Astrocyte of the cerebellum (primary cell): ENCODE data around the gene SAV1.
"Not testable (repeated sequence)": the region's sequence is repeated elsewhere in the genome, so short reads cannot be mapped to it uniquely, and the experiment has no call there.

Experiments used
- DNase-seq: peaks from one replicate; pipeline ENCODE4 v3.0.0-alpha.2; 2011; ENCODE audit warnings: low read depth
- H3K4me3 ChIP-seq: 2 replicates; pipeline ENCODE4 v1.5.1; 2011; ENCODE audit warnings: mild to moderate bottlenecking, low read depth, low read length, moderate library complexity
- in situ Hi-C: cut with HindIII; loops from 2 replicates; pipeline ENCODE4 v1.10.0; 2017; ENCODE audit warnings: low sequenced_read_pairs
- TF ChIP-seq, protein P1 (sequence below): IDR thresholded peaks from 2 replicates; pipeline ENCODE4 v1.5.1; 2012; ENCODE audit warnings: low read length, low read depth, moderate library complexity, mild to moderate bottlenecking; ENCODE audit errors: missing control alignments

The SAV1 gene

DNA sequence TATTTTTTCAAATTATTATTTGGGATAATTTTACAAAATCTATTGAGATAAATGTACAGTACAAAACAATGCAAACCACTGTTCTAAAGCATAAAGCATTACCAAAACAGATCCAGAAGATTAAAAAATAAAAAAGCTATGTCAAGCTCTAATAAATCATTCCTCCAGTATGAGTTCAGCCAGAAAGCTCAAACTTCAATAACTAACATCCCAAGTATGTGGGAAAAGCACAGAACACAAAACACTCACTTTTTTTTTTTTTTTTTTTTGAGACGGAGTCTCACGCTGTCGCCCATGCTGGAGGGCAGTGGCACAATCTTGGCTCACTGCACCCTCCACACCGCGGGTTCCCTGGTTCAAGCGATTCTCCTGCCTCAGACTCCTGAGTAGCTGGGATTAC lies 11.3 kb downstream of the SAV1 start:
- no peak for DNase-seq
- TF ChIP-seq, protein P1, sequence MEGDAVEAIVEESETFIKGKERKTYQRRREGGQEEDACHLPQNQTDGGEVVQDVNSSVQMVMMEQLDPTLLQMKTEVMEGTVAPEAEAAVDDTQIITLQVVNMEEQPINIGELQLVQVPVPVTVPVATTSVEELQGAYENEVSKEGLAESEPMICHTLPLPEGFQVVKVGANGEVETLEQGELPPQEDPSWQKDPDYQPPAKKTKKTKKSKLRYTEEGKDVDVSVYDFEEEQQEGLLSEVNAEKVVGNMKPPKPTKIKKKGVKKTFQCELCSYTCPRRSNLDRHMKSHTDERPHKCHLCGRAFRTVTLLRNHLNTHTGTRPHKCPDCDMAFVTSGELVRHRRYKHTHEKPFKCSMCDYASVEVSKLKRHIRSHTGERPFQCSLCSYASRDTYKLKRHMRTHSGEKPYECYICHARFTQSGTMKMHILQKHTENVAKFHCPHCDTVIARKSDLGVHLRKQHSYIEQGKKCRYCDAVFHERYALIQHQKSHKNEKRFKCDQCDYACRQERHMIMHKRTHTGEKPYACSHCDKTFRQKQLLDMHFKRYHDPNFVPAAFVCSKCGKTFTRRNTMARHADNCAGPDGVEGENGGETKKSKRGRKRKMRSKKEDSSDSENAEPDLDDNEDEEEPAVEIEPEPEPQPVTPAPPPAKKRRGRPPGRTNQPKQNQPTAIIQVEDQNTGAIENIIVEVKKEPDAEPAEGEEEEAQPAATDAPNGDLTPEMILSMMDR = no peak

DNA sequence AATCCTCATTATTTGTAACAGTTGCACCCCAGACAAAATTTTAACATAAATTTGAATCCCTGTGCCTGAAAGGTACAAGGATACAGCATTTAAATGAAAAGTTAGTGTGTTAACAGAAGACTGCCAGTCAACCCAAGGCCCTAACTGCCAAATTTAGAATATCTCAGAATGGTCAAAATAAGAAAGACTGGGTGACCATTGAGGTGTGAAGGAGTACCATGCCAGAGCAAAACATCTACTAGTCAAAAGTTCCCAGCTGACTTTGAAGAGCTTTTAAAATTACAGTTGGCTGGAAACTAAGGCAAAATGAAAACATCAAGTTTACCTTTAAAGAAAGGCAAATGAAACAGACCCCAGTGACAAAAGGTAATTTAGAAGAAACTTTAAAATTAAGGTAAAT lies 18.4 kb downstream of the SAV1 start:
- DNase-seq = no peak
- in situ Hi-C loops = no loop called here
- TF ChIP-seq, protein P1 = no peak
- no peak overlapping the region for H3K4me3 ChIP-seq

More for the DNA sequence above, 11.3 kb downstream of the SAV1 start:
- in situ Hi-C loops = no loop called here
- H3K4me3 ChIP-seq = no peak overlapping the region

DNA sequence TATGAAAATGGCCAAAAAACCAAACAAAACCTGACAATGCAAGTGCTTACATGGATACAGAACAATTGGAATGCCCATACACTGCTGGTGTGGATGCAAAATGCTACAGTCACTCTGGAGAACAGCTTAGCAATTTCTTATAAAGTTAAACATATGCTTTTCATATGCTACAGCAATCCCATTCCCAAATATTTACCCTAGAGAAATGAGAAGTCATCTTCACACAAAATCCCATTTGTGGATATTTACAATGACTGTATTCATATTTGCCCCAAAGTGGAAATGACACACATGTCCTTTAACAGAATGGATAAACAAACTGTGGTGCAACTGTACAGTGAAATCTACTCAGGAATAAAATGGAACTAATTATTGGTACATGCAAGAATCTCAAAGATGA lies 20.4 kb downstream of the SAV1 start:
- no peak for DNase-seq
- no peak overlapping the region for H3K4me3 ChIP-seq
- TF ChIP-seq, protein P1 = no peak
- in situ Hi-C loops = no loop called here

DNA sequence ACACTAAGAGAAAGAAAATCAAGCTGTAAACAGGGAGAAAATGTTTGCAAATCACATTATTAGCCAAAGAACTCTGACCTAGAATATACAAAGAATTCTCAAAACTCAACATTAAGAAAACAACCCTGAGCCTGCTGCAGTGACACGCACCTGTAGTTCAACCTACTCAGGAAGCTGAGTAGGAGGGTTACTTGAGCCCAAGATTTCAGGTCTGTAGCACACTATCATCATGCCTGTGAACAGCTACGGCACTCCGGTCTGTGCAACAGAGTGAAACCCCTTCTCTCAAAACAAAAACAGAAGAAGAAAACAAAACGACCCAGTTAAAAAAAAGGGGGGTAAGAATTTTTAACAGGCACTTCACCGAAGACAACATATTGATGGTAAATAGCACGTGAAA lies 20.8 kb downstream of the SAV1 start:
- H3K4me3 ChIP-seq = no peak overlapping the region
- DNase-seq = no peak
- TF ChIP-seq, protein P1 = no peak
- in situ Hi-C loops = no loop called here

DNA sequence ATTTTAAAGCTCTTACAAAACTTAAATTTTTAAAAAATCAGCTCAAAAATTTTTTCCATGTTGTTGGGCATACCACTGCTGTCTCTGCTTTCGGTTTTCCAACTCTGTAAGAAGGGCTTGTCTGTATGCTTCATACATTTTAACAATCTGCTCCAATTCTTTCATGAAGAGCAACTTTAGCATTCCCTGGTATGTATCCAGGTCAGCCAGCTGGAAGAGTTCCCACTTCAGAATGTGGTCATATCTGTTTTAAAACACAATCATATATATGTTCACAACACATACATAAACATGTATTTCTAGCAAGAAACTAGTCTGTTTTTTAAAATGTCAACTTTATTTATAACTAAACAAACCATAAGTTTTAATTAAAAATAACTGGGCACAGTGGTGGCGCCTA lies 33.0 kb downstream of the SAV1 start:
- no peak overlapping the region for H3K4me3 ChIP-seq
- in situ Hi-C loops = no loop called here
- DNase-seq = no peak
- TF ChIP-seq, protein P1 = no peak

DNA sequence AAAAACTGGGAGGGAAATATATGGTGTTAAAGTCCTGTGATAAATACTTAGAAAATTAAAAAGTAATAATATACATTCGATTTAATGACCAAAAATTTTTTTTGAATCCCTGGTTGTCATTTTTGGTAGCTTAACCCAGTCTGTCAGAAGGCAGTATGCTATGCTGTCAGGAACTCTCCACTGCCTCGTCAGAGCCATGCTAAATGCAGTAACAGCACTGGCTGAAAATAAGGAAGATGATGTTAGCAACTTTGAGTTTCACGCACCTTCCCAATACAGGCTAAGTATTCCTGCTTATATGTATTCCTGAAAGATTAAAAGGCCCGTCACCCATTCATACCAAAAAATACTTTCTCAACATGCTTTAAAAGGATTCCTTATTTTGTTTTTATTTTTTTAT lies 34.2 kb downstream of the SAV1 start:
- in situ Hi-C loops = no loop called here
- H3K4me3 ChIP-seq = no peak overlapping the region
- TF ChIP-seq, protein P1 = no peak
- DNase-seq = no peak

DNA sequence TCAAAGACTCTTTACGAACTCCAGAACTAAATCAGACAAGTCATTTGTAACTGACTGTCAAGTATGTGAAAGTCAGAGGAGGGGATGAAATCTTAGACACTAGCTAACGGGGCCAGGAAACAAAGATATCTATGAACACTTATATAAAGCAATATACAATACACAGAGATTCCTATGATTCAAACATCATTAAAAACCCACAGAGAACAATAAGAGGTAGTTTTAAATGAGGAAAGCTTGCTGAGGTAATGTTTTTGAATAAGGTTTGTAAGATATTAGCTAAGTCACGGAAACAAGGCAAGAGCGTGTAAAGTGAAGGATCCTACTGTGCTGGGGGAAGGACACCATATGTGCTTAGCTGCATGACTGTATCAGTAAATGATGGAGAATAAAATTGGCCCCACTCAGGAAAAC lies 36.7 kb downstream of the SAV1 start:
- in situ Hi-C loops = no loop called here
- no peak overlapping the region for H3K4me3 ChIP-seq
- DNase-seq = peak; percentile 16
- TF ChIP-seq, protein P1 = no peak

DNA sequence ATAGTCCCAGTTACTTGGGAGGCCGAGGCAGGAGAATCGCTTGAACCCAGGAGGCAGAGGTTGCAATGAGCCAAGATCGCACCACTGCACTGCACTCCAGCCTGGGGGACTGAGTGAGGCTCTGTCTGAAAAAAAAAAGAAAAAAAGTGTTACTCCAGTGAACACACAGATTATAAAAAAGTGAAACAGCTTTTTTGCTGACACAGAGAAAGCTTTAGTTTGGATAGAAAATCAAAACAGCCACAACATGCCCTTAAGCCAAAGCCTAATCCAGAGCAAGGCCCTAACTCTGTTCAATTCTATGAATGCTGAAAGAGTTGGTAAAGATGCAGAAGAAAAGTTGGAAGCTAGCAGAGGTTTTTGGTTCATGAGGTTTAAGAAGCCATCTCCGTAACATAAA lies 43.2 kb downstream of the SAV1 start:
- DNase-seq, H3K4me3 ChIP-seq: not testable (repeated sequence)
- in situ Hi-C loops = loop anchor here (25.0 kb wide), 1 partner anchor 162 kb away; no protein-coding TSS in a partner anchor
